Vagina (tissue), 2 donors: ENCODE measurements around the gene RPL32.

Source experiments
- CTCF ChIP-seq, 3 experiments: fragments of 450-650 bp in 2 of 3; fragments of 200-600 bp in 1 of 3; sonication (generic) in 1 of 3; IDR thresholded peaks; one replicate each; pipeline ENCODE4 v1.5.1; 2017 to 2019; ENCODE audit warnings: antibody characterized with exemption in 3 of 3, mild to moderate bottlenecking in 2 of 3, moderate library complexity in 2 of 3
- POLR2A ChIP-seq, 2 donors: fragments of 450-650 bp; IDR thresholded peaks; one replicate each; pipeline ENCODE4 v1.6.1; 2017; ENCODE audit warnings: antibody characterized with exemption in 2 of 2, mild to moderate bottlenecking in 2 of 2, moderate library complexity in 2 of 2

GRCh38 chr3:12815719-12816118 lies 25.6 kb downstream of the RPL32 start:
- no peak for TF ChIP-seq POLR2A (IDR thresholded peaks at IDR 0.05)
- TF ChIP-seq CTCF (IDR thresholded peaks at IDR 0.05), result no peak
